ENCODE measurements around the gene PID1. TPM values are rescaled to one million over a fixed set of nuclear protein-coding genes. Genes with fewer than 3 reads are reported as not detected.

The PID1 gene
- total and polyA plus RNA-seq, 8 donors: 10.2 to 51.2 (median 35.4) TPM

DNA sequence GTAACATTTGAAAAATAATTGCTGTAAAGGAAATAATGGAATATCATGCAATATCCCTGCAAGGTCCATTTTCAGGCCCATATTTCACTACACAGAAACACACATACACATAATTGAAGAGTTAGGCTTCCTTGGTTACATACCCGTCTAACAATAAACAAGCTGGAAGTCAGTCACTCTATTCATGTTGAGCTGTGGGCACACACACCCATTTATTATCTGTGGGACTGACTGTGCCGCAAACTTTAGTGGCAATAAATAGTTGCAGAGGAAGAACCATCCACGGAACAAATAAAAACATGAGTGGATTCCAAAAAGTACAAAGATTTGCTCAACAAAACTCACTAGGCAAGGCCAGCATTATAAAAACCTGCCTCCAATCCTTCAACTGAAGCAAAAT, 24.8 kb downstream of the PID1 start:
- no peak for TF ChIP-seq EP300 (IDR thresholded peaks at IDR 0.05)
- TF ChIP-seq POLR2AphosphoS5 (IDR thresholded peaks at IDR 0.05): no peak
- no peak for TF ChIP-seq POLR2A (IDR thresholded peaks at IDR 0.05)
- TF ChIP-seq, protein P1, sequence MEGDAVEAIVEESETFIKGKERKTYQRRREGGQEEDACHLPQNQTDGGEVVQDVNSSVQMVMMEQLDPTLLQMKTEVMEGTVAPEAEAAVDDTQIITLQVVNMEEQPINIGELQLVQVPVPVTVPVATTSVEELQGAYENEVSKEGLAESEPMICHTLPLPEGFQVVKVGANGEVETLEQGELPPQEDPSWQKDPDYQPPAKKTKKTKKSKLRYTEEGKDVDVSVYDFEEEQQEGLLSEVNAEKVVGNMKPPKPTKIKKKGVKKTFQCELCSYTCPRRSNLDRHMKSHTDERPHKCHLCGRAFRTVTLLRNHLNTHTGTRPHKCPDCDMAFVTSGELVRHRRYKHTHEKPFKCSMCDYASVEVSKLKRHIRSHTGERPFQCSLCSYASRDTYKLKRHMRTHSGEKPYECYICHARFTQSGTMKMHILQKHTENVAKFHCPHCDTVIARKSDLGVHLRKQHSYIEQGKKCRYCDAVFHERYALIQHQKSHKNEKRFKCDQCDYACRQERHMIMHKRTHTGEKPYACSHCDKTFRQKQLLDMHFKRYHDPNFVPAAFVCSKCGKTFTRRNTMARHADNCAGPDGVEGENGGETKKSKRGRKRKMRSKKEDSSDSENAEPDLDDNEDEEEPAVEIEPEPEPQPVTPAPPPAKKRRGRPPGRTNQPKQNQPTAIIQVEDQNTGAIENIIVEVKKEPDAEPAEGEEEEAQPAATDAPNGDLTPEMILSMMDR (IDR thresholded peaks at IDR 0.05): no peak
- WGBS, 5 donors: 67 to 86% (median 86%) methylated on average over 3 of the region's 3 CpGs
- Histone ChIP-seq H3K27ac (no peak overlapping the region), H3K36me3 (no peaks in the 10 kb centered on the region), H3K27me3 (no peaks in the 10 kb centered on the region), H3K9me3 (peaks cover 0 to 20% (median 8%) of the 10 kb centered on the region in 4 donors), H3K4me1 (peaks cover 0 to 7% (median 3%) of the 10 kb centered on the region in 4 donors), H3K4me3 (no peak overlapping the region)
- no peak for DNase-seq
- intact Hi-C loops (cut with DNase I; ENCODE audit: low total_unique reads): no loop called here

DNA sequence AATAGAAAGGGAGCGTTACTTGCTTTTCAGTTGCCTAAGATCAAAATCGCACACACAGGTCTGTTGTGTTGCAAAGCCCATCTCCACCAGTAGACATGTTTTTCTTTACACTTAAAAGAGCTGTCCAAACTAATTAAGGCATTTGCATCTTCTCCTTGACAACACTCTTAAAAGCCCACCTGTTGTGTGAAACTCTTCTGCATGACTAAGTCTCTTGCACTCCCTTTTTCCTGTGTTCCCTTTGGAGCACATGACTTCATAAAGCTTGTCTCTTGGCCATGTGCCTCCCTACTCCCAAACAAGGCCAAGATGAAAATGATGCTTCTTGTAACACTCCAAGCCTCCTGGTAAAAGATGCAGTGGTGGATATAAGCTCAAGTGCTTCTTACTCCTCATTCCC, 26.1 kb downstream of the PID1 start:
- Histone ChIP-seq H3K9me3 (peaks cover 0 to 34% (median 19%) of the 10 kb centered on the region in 4 donors), H3K4me1 (peaks cover 0 to 7% (median 3%) of the 10 kb centered on the region in 4 donors), H3K27ac (no peak overlapping the region), H3K4me3 (no peak overlapping the region), H3K36me3 (no peaks in the 10 kb centered on the region), H3K27me3 (no peaks in the 10 kb centered on the region)
- WGBS, 5 donors: 88 to 100% (median 93%) methylated on average over 2 of the region's 2 CpGs
- intact Hi-C loops (cut with DNase I; ENCODE audit: low total_unique reads): no loop called here
- TF ChIP-seq POLR2A (IDR thresholded peaks at IDR 0.05) (no peak), EP300 (IDR thresholded peaks at IDR 0.05) (no peak), POLR2AphosphoS5 (IDR thresholded peaks at IDR 0.05) (no peak)
- TF ChIP-seq, protein P1 (IDR thresholded peaks at IDR 0.05): no peak
- no peak for DNase-seq

DNA sequence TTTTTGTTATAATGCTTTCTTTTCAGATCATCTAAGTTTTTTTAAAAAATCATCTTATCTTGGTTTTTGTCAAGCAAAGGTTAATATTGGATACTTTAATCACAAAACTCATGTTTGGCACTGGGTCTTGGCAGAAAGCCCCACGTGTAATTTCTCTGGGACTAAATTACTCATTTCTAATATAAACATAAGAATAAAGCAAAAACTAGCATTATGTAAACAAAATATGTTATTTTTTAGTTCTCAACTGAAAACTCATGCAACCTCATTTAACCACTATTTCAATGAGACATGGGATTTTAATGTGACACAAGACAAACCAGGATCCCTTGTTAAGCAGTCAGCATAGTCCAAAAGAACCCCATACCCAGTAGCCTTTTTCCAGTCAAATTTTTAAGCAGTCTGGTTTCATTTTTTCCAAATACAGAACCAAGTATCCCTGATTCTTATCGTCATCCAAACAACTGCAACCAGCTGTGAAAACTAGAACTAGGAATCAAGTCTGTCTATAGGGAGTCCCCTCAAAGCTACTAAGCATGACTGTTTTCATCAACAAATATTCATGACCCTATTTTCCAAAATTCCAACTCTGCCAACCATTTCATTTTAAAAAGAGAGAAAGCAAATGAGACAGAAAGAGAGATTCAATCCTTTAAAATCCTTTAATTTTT, 27.1 kb downstream of the PID1 start:
- H3K36me3 ChIP-seq: no peaks in the 10 kb centered on the region
- WGBS, 5 donors: 37 to 44% (median 42%) methylated on average over 2 of the region's 2 CpGs
- no peaks in the 10 kb centered on the region for H3K27me3 ChIP-seq
- TF ChIP-seq EP300 (IDR thresholded peaks at IDR 0.05) (no peak), POLR2AphosphoS5 (IDR thresholded peaks at IDR 0.05) (no peak), POLR2A (IDR thresholded peaks at IDR 0.05) (no peak)
- TF ChIP-seq, protein P1 (IDR thresholded peaks at IDR 0.05): no peak
- DNase-seq: no peak
- peaks cover 0 to 40% (median 24%) of the 10 kb centered on the region in 4 donors for H3K9me3 ChIP-seq
- no peak overlapping the region for H3K27ac ChIP-seq
- H3K4me1 ChIP-seq: peaks cover 0 to 7% (median 3%) of the 10 kb centered on the region in 4 donors
- intact Hi-C loops (cut with DNase I; ENCODE audit: low total_unique reads): no loop called here
- no peak overlapping the region for H3K4me3 ChIP-seq

DNA sequence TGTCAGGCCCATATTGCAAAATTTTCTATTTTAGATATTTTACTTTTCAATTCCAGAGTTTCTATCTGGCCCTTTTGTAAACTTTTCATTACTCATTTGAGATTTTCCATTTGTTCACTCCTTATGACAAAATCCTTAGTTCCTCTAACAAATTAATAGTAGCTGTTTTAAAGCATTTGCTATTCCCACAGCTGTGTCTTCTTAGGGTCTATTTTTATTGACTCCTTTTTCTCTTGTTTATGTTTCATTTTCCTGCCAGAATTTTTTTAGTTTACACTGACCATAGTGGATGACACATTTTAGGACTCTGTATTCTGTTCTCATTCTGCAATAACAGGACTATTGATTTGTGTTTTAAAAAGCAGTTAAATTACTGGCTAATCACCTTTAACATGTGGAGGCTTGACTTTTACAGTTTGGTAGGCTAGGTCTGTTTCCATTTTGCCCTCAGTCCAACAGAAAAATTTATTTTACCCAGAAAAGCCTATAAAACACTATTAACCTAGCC, 30.0 kb downstream of the PID1 start:
- Histone ChIP-seq H3K4me1 (peaks cover 0 to 7% (median 3%) of the 10 kb centered on the region in 4 donors), H3K27ac (no peak overlapping the region), H3K36me3 (no peaks in the 10 kb centered on the region), H3K9me3 (peaks cover 0 to 41% (median 24%) of the 10 kb centered on the region in 4 donors), H3K27me3 (no peaks in the 10 kb centered on the region), H3K4me3 (no peak overlapping the region)
- TF ChIP-seq, protein P1 (IDR thresholded peaks at IDR 0.05): no peak
- TF ChIP-seq POLR2A (IDR thresholded peaks at IDR 0.05): no peak
- TF ChIP-seq POLR2AphosphoS5 (IDR thresholded peaks at IDR 0.05): no peak
- no peak for TF ChIP-seq EP300 (IDR thresholded peaks at IDR 0.05)
- intact Hi-C loops (cut with DNase I; ENCODE audit: low total_unique reads): no loop called here
- no peak for DNase-seq
